Measurements from ENCODE around the gene MRPL44.

DNA sequence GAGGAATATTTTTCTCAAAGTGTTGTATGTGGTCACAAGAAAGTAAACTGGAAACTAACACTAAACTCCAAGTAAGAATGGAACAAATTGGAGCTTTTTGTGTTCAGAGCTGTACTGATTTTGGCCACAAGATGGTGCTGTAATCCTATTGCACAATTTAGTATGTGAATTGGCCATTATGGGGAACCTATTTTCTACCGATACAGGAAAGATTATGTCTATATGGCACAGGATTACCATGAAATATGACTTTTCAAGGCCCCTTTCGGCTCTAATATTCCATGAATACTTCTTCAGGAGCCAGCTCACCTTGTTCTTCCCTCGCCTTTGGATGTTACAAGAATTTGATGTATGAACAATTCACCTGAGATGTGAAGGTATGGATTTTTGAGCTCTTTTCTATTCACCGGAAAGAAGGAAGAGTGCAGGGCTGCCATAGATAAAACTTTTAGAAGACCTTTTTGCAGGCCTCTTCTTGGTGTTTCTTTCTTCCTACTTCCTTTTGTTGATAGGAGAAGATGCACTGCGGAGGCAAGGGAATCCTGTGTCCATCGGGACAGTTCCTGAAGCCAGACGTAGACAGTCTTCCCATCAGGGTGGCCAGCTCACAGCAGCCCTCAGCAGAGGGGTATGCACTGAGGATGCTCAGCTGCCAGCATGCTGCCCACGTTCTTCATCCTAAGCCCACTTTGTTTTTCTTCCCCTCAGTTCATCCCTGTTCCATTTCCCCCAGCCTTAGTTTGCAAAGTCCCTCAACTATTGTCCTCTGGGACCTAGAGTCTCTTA lies 13.3 kb downstream of the MRPL44 start:
- no peak for TF ChIP-seq ZNF274 (IDR thresholded peaks at IDR 0.05; ENCODE audit: low read depth, low read length)
- TF ChIP-seq YY1 (IDR thresholded peaks at IDR 0.05; ENCODE audit: insufficient read depth, insufficient read length), result no peak
